PFSK-1 (cell line): ENCODE measurements around the gene RALA.

Source experiments
- FOXP2 ChIP-seq: optimal IDR thresholded peaks from 2 replicates; pipeline ENCODE3; 2011; ENCODE audit warnings: borderline replicate concordance, control low read depth, inconsistent platforms; ENCODE audit not compliant: insufficient read depth; ENCODE audit errors: extremely low read length, extremely low read depth
- POLR2AphosphoS5 ChIP-seq: IDR thresholded peaks from 2 replicates; pipeline ENCODE4 v1.6.1; 2012; ENCODE audit warnings: low read depth, mild to moderate bottlenecking, control low read depth, low read length, moderate library complexity
- SIN3A ChIP-seq: IDR thresholded peaks from 2 replicates; pipeline ENCODE4 v1.6.1; 2012; ENCODE audit warnings: mild to moderate bottlenecking, low read length, moderate library complexity, borderline replicate concordance; ENCODE audit not compliant: insufficient read depth
- TAF1 ChIP-seq: IDR thresholded peaks from 2 replicates; pipeline ENCODE4 v1.6.1; 2012; ENCODE audit warnings: low read length, control low read depth, borderline replicate concordance; ENCODE audit not compliant: insufficient read depth
- TF ChIP-seq, protein P1 (sequence below), 2 experiments: IDR thresholded peaks; 2 replicates each; pipeline versions ENCODE4 v1.6.1 to v1.8.0; 2011 to 2012; ENCODE audit warnings: low read depth in 2 of 2, low read length in 2 of 2, control low read depth in 1 of 2, inconsistent platforms in 1 of 2, mild to moderate bottlenecking in 1 of 2, moderate library complexity in 1 of 2; ENCODE audit not compliant: insufficient read depth in 1 of 2

RALA gene

DNA sequence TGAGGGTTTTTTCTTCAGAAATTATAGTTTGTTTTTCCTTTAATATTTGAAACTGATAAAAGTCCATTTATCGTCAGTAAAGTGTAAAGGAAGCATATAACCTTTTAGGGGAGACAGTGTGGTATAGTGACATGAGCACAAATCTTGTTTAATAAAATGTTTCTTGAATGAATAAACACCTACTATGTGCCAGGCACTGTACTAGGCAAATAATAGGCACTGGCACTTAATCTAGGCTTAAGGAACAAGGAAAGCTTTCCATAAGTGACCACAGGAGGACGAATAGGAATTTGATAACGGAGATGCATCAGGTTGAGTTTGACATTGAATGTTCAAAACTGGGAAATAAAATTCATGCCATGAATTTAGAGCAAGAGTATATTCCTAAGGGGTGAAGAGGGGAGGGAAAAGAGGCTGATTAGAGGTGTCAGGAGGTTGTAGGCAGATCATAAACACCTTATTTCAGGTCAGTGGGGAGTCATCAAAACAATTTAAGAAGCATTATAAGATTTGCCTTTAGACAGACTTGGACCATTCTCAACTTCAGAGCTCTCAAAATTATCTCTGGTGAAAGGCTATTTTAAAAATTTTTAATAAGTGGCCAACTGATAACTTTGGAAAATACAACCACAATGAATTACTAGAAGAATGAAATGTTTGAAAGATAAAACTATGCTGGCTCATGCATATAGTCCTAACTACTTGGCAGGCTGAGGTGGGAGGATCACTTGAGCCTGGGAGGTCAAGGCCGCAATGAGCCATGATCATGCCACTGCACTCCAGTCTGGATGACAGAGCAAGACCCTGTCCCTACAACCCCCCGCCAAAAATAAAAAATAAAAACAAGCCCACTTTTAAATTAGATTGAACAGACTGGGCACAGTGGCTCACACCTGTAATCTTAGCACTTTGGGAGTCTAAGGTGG, 22.4 kb downstream of the RALA start:
- no peak for TF ChIP-seq SIN3A
- TF ChIP-seq, protein P1, sequence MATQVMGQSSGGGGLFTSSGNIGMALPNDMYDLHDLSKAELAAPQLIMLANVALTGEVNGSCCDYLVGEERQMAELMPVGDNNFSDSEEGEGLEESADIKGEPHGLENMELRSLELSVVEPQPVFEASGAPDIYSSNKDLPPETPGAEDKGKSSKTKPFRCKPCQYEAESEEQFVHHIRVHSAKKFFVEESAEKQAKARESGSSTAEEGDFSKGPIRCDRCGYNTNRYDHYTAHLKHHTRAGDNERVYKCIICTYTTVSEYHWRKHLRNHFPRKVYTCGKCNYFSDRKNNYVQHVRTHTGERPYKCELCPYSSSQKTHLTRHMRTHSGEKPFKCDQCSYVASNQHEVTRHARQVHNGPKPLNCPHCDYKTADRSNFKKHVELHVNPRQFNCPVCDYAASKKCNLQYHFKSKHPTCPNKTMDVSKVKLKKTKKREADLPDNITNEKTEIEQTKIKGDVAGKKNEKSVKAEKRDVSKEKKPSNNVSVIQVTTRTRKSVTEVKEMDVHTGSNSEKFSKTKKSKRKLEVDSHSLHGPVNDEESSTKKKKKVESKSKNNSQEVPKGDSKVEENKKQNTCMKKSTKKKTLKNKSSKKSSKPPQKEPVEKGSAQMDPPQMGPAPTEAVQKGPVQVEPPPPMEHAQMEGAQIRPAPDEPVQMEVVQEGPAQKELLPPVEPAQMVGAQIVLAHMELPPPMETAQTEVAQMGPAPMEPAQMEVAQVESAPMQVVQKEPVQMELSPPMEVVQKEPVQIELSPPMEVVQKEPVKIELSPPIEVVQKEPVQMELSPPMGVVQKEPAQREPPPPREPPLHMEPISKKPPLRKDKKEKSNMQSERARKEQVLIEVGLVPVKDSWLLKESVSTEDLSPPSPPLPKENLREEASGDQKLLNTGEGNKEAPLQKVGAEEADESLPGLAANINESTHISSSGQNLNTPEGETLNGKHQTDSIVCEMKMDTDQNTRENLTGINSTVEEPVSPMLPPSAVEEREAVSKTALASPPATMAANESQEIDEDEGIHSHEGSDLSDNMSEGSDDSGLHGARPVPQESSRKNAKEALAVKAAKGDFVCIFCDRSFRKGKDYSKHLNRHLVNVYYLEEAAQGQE (IDR thresholded peaks at IDR 0.05; ENCODE audit: insufficient read depth in 1 of 2, low read depth in 2 of 2, low read length in 2 of 2): no peak
- no peak for TF ChIP-seq TAF1
- no peak for TF ChIP-seq FOXP2
- TF ChIP-seq POLR2AphosphoS5: no peak

- TF ChIP-seq, protein P1 (IDR thresholded peaks at IDR 0.05; ENCODE audit: insufficient read depth in 1 of 2, low read depth in 2 of 2, low read length in 2 of 2): no peak
- TF ChIP-seq FOXP2 (no peak), SIN3A (no peak), POLR2AphosphoS5 (no peak), TAF1 (no peak)
Observed at GRCh38 chr7:39647816-39648215, 24.4 kb downstream of the RALA start.

GRCh38 chr7:39650676-39651075, 27.3 kb downstream of the RALA start:
- TF ChIP-seq, protein P1 (IDR thresholded peaks at IDR 0.05; ENCODE audit: insufficient read depth in 1 of 2, low read depth in 2 of 2, low read length in 2 of 2): no peak
- TF ChIP-seq FOXP2: no peak
- no peak for TF ChIP-seq SIN3A
- no peak for TF ChIP-seq TAF1
- TF ChIP-seq POLR2AphosphoS5: no peak

GRCh38 chr7:39651265-39651664, 27.9 kb downstream of the RALA start:
- TF ChIP-seq, protein P1 (IDR thresholded peaks at IDR 0.05; ENCODE audit: insufficient read depth in 1 of 2, low read depth in 2 of 2, low read length in 2 of 2): no peak
- no peak for TF ChIP-seq FOXP2
- TF ChIP-seq SIN3A: no peak
- no peak for TF ChIP-seq TAF1
- no peak for TF ChIP-seq POLR2AphosphoS5

DNA sequence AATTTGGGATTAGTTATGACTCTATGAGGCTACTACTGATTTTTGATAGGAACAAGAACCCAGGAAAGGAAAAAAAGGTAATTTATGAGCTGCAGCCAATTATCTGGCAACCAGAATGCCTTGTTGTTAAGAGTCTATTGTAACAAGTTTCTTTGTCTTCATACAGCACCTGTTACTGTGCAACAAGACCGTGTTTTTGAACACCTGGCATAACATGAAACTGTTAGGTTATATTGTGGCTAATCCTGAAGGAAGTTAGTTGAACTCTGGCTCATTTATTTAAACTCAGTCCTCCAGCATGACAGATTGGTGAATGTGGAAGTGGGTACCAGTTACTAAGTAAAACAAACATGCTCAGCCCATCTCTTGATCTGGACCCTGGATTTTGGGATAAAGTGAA, 33.0 kb downstream of the RALA start:
- TF ChIP-seq, protein P1 (IDR thresholded peaks at IDR 0.05; ENCODE audit: insufficient read depth in 1 of 2, low read depth in 2 of 2, low read length in 2 of 2): no peak
- TF ChIP-seq POLR2AphosphoS5 (no peak), TAF1 (no peak), FOXP2 (no peak), SIN3A (no peak)
